ENCODE measurements around the gene YPEL2. TPM values are rescaled to one million over a fixed set of nuclear protein-coding genes. Genes with fewer than 3 reads are reported as not detected.

YPEL2 gene
- total RNA-seq, 1 experiment from 2014 or later, result 4.7 TPM

GRCh38 chr17:59331929-59332748, 684 bp downstream of the YPEL2 start:
- Histone ChIP-seq H2AFZ (ENCODE audit: low read depth, low read length, poor library complexity, severe bottlenecking) (peak overlapping the region; percentile 24), H3K4me3 (replicated peaks in 1 of 2; ENCODE audit: low read depth in 1 of 2, low read length in 2 of 2) (peak overlapping the region; percentile 61 to 65), H3K4me2 (ENCODE audit: low read length) (peak overlapping the region; percentile 94), H3K79me2 (ENCODE audit: insufficient read depth, low read length) (no peaks in the 10 kb centered on the region), H3K27ac (ENCODE audit: low read depth, low read length) (peak overlapping the region; percentile 45; the same call in 1 of the 2 replicates), H3K27me3 (ENCODE audit: insufficient read depth, low read length) (peaks cover 26% of the 10 kb centered on the region), H3K36me3 (ENCODE audit: control insufficient read depth in 1 of 2, insufficient read depth in 2 of 2, low read length in 2 of 2) (no peaks in the 10 kb centered on the region), H4K20me1 (ENCODE audit: insufficient read depth) (no peaks in the 10 kb centered on the region), H3K4me1 (ENCODE audit: control insufficient read depth in 1 of 2, insufficient read depth in 2 of 2, low read length in 2 of 2) (peaks cover 14 to 27% of the 10 kb centered on the region in 2 experiments), H3K9me2 (ENCODE audit: insufficient read depth) (no peaks in the 10 kb centered on the region), H3K9ac (ENCODE audit: low read length) (peak overlapping the region; percentile 47; the same call in 1 of the 2 replicates), H3K9me3 (ENCODE audit: control insufficient read depth in 1 of 2, insufficient read depth in 1 of 2, low read depth in 1 of 2, low read length in 2 of 2) (no peaks in the 10 kb centered on the region)
- ChIA-PET CTCF (no interaction called here), RAD21 (ENCODE audit: low non-redundant PET in 1 of 2, low total read pairs in 2 of 2, uncharacterized antibody in 2 of 2, unreplicated experiment in 2 of 2) (interaction anchor here in 1 of 2 experiments (0.7 kb wide), 1 partner anchor 225 kb away, joined by 3 read pairs; no protein-coding TSS in a partner anchor), POLR2A (interaction anchor here (0.7 kb wide), 1 partner anchor 997 kb away, joined by 3 read pairs; no protein-coding TSS in a partner anchor)
- intact Hi-C loops (cut with micrococcal nuclease), result no loop called here
- ATAC-seq (peak; percentile 21), DNase-seq (ENCODE audit: low read depth, low spot score) (no peak)
- no peak for TF ChIP-seq JUND (IDR thresholded peaks at IDR 0.05)
- no peak for TF ChIP-seq SP1 (IDR thresholded peaks at IDR 0.05; ENCODE audit: low read depth)
- no peak for TF ChIP-seq CEBPB (IDR thresholded peaks at IDR 0.05; ENCODE audit: low read depth)
- 0 out of 2 replicates have a peak, but pooled peaks have one; percentile 29 for TF ChIP-seq EZH2 (IDR thresholded peaks at IDR 0.05)
- TF ChIP-seq, protein P1, sequence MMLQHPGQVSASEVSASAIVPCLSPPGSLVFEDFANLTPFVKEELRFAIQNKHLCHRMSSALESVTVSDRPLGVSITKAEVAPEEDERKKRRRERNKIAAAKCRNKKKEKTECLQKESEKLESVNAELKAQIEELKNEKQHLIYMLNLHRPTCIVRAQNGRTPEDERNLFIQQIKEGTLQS (IDR thresholded peaks at IDR 0.05), result no peak
- no peak for TF ChIP-seq YY1 (IDR thresholded peaks at IDR 0.05; ENCODE audit: extremely low read depth, insufficient replicate concordance, low read depth, low read length)
- no peak for TF ChIP-seq CBX3 (IDR thresholded peaks at IDR 0.05; ENCODE audit: low read depth)
- TF ChIP-seq, protein P2, sequence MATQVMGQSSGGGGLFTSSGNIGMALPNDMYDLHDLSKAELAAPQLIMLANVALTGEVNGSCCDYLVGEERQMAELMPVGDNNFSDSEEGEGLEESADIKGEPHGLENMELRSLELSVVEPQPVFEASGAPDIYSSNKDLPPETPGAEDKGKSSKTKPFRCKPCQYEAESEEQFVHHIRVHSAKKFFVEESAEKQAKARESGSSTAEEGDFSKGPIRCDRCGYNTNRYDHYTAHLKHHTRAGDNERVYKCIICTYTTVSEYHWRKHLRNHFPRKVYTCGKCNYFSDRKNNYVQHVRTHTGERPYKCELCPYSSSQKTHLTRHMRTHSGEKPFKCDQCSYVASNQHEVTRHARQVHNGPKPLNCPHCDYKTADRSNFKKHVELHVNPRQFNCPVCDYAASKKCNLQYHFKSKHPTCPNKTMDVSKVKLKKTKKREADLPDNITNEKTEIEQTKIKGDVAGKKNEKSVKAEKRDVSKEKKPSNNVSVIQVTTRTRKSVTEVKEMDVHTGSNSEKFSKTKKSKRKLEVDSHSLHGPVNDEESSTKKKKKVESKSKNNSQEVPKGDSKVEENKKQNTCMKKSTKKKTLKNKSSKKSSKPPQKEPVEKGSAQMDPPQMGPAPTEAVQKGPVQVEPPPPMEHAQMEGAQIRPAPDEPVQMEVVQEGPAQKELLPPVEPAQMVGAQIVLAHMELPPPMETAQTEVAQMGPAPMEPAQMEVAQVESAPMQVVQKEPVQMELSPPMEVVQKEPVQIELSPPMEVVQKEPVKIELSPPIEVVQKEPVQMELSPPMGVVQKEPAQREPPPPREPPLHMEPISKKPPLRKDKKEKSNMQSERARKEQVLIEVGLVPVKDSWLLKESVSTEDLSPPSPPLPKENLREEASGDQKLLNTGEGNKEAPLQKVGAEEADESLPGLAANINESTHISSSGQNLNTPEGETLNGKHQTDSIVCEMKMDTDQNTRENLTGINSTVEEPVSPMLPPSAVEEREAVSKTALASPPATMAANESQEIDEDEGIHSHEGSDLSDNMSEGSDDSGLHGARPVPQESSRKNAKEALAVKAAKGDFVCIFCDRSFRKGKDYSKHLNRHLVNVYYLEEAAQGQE (IDR thresholded peaks at IDR 0.05; ENCODE audit: low read depth), result no peak
- TF ChIP-seq ZFX (IDR thresholded peaks at IDR 0.05), result 0 out of 2 replicates have a peak, but pooled peaks have one; percentile 19
- TF ChIP-seq ZNF274 (IDR thresholded peaks at IDR 0.05; ENCODE audit: low read depth, low read length), result no peak
- BruUV-seq (replicated peaks), result no TSS peak

All from HCT116 (cell line).